NCI-H460 (cell line): ENCODE data around the gene NELL1. TPM values are rescaled to one million over a fixed set of nuclear protein-coding genes. Genes with fewer than 3 reads are reported as not detected.

Experiments
- DNase-seq: peaks from one replicate; pipeline ENCODE4 v3.0.0-alpha.2; 2016; ENCODE audit warnings: low read depth; ENCODE audit errors: extremely low read depth
- total RNA-seq: library from RNA; depleted of rRNA; stranded (reverse); fragments of >200 nt; shearing (Covaris generic); gene quantifications from 2 replicates; pipeline ENCODE4 v1.2.3, GENCODE V29; 2014

The NELL1 gene
- total RNA-seq, 1 experiment from 2014 or later, result not detected

- no peak for DNase-seq
These were observed 265.1 kb downstream of the NELL1 start for GRCh38 chr11:20934516-20934915.

GRCh38 chr11:20937826-20938225 lies 268.4 kb downstream of the NELL1 start:
- DNase-seq, result no peak

- DNase-seq, result no peak
These were observed 280.2 kb downstream of the NELL1 start for GRCh38 chr11:20949585-20949984.

GRCh38 chr11:20962581-20962980 lies 293.2 kb downstream of the NELL1 start:
- no peak for DNase-seq

GRCh38 chr11:20963596-20963995 lies 294.2 kb downstream of the NELL1 start:
- no peak for DNase-seq

- DNase-seq, result no peak
These were observed 295.6 kb downstream of the NELL1 start for GRCh38 chr11:20964985-20965384.

- no peak for DNase-seq
These were observed 297.1 kb downstream of the NELL1 start for GRCh38 chr11:20966489-20966888.

- no peak for DNase-seq
These were observed 304.7 kb downstream of the NELL1 start for GRCh38 chr11:20973940-20974559.

GRCh38 chr11:20980736-20981135 lies 311.4 kb downstream of the NELL1 start:
- DNase-seq, result no peak

- no peak for DNase-seq
These were observed 321.1 kb downstream of the NELL1 start for GRCh38 chr11:20990447-20990846.

GRCh38 chr11:20991471-20991870 lies 322.1 kb downstream of the NELL1 start:
- no peak for DNase-seq

GRCh38 chr11:21007297-21007696 lies 337.9 kb downstream of the NELL1 start:
- no peak for DNase-seq

- no peak for DNase-seq
These were observed 348.9 kb downstream of the NELL1 start for GRCh38 chr11:21018248-21018647.

- DNase-seq, result no peak
These were observed 357.3 kb downstream of the NELL1 start for GRCh38 chr11:21026685-21027084.

- DNase-seq, result no peak
These were observed 368.5 kb downstream of the NELL1 start for GRCh38 chr11:21037850-21038249.

- DNase-seq, result no peak
These were observed 369.4 kb downstream of the NELL1 start for GRCh38 chr11:21038801-21039200.

- no peak for DNase-seq
These were observed 371.2 kb downstream of the NELL1 start for GRCh38 chr11:21040630-21041029.

- no peak for DNase-seq
These were observed 379.2 kb downstream of the NELL1 start for GRCh38 chr11:21048626-21049025.

- no peak for DNase-seq
These were observed 384.1 kb downstream of the NELL1 start for GRCh38 chr11:21053466-21053865.

GRCh38 chr11:21056644-21057043 lies 387.3 kb downstream of the NELL1 start:
- DNase-seq, result no peak

GRCh38 chr11:21059879-21060278 lies 390.5 kb downstream of the NELL1 start:
- no peak for DNase-seq

- no peak for DNase-seq
These were observed 396.6 kb downstream of the NELL1 start for GRCh38 chr11:21066030-21066429.

GRCh38 chr11:21068886-21069285 lies 399.5 kb downstream of the NELL1 start:
- DNase-seq, result no peak
